ENCODE results near the gene CDC123.
A peak's percentile ranks its signal among the peaks of the same experiment; 100 is the strongest.
"Not testable (repeated sequence)": the region's sequence is repeated elsewhere in the genome, so short reads cannot be mapped to it uniquely, and the experiment has no call there.

Gene CDC123

DNA sequence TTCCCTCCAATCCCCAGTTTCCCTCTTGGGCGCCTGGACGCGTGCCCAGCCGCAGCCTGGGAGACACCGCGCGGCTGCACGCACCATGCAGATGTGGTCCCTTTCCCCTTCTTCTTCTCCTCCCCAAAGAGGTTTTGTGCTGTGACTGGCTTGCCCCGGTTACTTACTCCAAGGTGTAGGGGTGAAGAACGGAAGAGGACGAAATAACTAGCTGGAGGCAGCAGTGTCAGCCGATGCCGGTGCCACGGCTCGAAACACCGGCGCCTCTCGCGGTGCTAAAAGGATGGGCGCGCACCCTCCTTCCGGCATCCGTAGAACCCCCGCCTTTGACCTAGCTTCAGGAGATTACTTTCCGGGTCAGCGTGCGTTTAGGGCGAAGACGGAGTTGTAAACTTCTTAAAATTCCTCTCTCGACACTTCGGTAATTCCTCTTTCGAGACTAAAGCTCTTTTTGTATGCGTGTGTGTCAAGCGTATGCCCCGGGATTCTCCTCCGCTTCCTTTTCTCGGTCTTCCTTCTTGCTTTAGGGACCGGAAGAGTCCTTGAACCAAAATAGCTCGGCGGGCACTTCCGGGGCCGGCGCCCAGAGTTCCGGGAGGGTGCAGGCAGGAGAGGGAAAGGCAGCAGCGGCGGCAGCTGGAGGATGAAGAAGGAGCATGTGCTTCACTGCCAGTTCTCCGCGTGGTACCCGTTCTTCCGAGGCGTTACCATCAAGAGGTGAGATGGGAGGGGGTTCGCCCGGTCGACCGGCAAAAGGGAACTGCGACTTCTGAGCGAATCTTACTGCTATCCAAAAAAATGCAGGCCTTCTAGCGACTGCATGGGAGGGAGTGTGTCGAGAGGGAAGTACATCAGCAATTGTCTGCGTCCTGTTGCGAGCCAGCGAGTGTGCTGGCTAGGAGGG is at the start of gene CDC123, which contains the start of gene NUDT5:
Gene CDC123, plus strand, starts transcription at position 586 of the 904 bp plus-strand sequence. Its CDS starts 58 bp downstream, at position 644.
Gene NUDT5, minus strand, starts transcription at position 289 of the 904 bp plus-strand sequence. CDS start 9,600 bp downstream, outside the sequence.
- DNase-seq, result peak; percentile 76

DNA sequence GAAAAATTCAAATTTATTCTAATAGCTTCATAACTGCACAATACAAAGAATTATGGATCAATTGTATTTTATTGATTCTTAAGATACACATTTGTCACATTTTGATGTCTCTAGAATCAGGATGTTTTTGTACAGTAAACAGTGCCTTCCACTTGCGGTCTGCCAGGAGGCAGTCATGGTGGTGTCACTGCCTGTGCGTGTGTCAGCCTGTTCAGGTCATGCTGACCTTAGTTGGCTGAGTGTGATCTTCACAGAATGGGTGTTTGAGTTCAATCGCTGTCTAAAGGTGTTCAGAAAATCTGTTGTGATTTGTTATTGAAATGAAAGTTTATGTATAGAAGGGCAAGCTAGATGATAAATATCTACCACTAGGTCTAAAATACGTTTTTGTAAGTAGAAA is 45.8 kb upstream of the CDC123 start:
- DNase-seq, result no peak

GRCh38 chr10:12154516-12154915 is 41.5 kb upstream of the CDC123 start:
- no peak for DNase-seq

DNA sequence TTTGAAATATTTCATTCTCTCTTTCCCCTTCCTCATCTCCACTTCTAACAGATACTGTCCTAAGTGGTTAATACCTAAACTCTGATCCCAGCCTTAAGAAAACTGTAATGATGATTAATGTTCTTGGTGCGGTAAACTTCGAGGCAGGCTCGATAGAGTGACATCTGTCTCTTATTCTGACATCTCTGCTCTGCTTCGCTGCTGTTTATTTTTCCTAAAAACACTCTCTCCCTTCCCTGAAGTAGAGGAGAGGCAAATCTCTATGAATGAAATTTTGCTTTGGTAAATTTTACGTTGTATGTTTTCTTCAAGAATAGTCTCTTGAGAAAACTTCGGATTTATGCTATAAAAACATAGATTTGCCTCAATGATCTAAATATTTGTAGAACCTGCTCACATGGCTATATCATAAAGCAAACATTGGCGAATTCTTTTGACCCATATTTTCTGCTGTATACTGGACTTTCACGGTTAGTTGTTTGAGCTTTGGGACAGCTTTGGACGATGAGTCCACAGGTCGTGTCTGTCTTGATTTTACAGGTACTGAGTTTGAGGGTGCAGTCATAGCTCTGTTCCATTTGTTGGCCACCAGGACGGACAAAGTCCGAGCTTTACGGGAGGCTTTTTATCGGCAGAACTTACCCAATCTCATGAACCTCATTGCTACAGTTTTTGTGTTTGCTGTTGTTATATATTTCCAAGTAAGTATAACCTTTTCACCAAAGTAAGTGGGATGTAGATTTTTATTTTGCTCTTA is 39.4 kb upstream of the CDC123 start:
- no peak for DNase-seq

DNA sequence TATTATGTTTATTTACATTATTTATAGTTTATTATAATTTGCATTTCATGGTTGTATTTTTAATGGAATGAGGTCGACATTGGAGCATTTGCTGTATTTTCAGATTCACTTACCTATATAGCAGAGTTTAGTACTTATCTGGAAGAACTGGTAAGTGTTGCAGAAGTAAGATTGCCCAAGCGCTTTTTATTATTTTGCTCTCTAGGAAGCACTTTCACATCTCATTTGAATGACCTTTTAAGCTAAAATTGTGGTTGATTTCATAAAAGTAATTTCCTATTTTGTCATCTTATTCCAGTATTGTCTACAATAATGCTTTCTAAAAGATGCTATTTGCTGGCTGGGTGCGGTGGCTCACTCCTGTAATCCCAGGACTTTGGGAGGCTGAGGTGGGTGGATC is 37.9 kb upstream of the CDC123 start:
- DNase-seq, result no peak

- no peak for DNase-seq
Measured at GRCh38 chr10:12160664-12161063, 35.3 kb upstream of the CDC123 start.

DNA sequence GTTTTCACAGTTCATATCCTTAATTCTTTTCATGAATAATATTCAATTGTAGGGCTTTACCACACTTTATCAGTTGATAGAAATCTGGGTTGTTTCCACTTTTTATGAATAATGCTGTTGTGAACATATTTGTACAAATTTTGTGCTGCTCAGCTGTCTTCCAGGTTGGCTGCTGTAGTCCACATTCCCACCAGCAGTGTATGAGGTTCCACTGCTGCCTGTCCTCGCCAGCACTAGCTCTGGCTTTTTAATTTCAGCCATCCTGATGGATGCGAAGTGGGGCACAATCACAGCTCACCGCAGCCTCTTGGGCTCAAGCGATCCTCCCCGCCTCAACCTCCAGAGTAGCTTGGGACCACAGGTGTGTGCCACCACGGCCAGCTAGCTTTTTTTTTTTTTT is 33.1 kb upstream of the CDC123 start:
- no peak for DNase-seq

- no peak for DNase-seq
Measured at GRCh38 chr10:12164085-12164484, 31.9 kb upstream of the CDC123 start.

- DNase-seq, result no peak
Measured at GRCh38 chr10:12165036-12165435, 31.0 kb upstream of the CDC123 start.

GRCh38 chr10:12165999-12166775 is 29.8 kb upstream of the CDC123 start:
- DNase-seq, result no peak

DNA sequence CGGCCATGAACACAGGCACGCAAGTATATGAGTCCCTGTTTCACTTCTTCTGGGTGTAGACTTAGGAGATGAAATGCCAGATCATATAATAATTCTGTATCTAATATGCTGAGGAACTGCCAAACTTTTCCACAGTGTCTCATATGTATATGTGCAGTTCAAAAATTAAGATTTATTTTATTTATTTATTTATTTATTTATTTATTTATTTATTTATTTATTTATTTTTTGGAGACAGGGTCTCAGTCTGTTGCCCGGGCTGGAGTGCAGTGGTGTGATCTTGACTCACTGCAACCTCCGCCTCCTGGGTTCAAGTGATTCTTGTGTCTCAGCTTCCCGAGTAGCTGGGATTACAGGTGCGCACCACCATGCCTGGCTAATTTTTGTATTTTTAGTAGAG is 24.5 kb upstream of the CDC123 start:
- DNase-seq, result not testable (repeated sequence)

DNA sequence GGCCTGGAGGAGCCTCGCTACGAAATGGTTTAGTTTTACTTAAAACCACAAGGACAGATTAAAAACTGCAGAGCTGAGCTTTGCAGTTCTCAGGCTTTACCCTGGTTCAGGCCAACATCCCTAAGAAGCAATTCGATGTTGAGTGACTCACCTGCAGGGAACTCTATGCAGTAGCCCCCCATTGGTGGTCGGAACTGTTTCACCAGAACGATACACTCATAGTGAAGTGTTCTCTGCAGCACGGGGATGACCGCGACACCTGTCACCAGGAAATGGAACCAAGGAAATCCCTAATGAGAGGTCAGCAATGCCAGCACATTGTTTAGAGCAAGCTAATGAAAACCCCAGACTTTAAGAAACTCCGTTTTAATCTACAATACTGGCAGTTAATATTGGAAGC is 18.3 kb upstream of the CDC123 start:
- DNase-seq, result no peak

GRCh38 chr10:12179606-12180170 is 16.3 kb upstream of the CDC123 start:
- no peak for DNase-seq

GRCh38 chr10:12180221-12180974 is 15.6 kb upstream of the CDC123 start:
- no peak for DNase-seq

DNA sequence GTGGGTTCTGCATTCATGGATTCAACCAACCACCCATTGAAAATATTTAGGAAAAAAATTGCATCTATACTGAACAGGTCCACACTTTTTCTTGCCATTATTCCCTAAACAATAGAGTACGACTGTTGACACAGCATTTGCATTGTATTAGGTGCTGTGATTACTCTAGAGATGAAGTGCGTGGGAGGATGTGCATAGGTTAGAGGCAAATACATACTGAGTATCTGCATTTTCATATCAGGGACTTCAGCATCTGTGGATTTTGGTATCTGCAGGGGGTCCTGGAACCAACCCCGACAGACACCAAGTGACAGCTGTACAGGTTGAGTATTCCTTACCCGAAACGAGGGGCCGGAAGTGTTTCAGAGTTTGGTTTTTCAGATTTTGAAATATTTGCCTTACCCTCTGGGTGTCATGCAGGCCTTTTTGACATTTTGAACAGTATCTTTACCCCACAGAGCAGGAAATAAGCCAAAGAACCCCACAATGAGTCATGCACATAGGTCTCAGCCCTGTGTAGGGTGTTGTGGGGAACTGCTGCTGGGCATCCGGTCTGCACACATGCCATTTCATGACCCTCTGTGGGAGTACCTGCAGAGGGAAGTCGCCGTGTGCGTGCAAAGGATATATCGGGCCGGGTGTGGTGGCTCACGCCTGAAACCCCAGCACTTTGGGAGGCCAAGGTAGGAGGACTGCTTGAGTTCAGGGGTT is 14.8 kb upstream of the CDC123 start:
- peak; percentile 38 for DNase-seq

- DNase-seq, result no peak
Measured at GRCh38 chr10:12184165-12184564, 11.8 kb upstream of the CDC123 start.

- no peak for DNase-seq
Measured at GRCh38 chr10:12186323-12186722, 9.7 kb upstream of the CDC123 start.

- DNase-seq, result no peak
Measured at GRCh38 chr10:12187321-12187905, 8.6 kb upstream of the CDC123 start.

DNA sequence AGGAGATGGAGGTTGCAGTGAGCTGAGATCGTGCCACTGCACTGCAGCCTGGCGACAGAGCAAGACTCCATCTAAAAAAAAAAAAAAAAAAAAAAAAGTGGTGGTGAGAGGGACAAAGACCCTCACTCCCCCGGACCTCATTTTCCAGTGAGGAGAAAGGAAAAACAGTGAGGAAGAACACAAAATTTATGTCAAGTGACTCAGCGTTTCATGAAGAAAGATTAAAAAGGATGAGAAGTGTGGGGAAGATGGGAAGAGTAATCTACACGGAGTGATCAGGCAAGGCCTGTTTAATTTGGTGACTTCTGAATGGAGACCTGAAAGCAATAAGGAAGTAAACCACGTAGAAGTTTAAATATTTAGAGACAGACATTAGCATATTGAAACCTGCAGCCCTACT is 7.3 kb upstream of the CDC123 start:
- no peak for DNase-seq

GRCh38 chr10:12189426-12189825 is 6.6 kb upstream of the CDC123 start:
- DNase-seq, result no peak

DNA sequence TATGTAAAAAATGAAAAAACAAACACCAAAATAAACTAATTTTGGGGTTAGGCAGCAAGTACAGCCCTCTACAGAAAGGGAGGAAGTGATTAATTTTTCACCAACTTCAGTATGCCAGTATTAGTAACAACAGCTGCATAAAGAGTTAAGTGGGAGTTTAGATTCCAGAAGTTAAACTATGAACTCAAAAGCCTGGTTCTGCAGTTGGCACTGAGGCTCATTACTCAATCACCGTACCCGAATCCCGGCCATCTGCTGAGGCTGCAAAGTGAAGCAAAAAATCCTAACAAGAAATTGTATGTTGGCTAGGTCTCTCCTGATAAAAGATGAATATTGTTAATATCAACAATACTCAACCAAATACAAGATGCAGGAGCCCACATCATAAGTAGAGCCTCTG is 4.3 kb upstream of the CDC123 start:
- no peak for DNase-seq
